NOMO-1 treated with DMSO at 0.1 percent for 48 hours (cell line): ENCODE results near the gene FMNL3.
A peak's percentile ranks its signal among the peaks of the same experiment; 100 is the strongest.

ENCODE experiments used
- DNase-seq: peaks from one replicate; lab custom pipeline; 2025; ENCODE audit not compliant: unreplicated experiment; lab: John Stamatoyannopoulos, UW

The FMNL3 gene

DNA sequence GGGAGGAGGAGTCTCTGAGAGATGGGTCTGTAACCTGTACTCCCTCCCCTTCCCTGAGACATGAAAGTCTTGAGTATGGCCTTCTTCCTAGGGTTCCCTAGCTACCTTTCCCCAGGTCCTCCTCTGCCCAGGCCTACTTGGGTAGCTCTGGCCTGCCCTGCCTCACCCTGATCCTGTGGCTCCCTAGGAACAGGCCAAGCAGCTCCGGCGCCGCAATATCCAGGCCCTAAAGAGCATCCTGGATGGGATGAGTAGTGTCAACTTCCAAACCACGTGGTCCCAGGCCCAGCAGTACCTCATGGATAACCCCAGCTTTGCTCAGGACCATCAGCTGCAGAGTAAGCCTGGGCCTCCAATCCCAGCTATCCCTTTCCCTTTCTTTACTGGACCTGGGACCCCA is 71.5 kb downstream of the FMNL3 start:
- DNase-seq: no peak

DNA sequence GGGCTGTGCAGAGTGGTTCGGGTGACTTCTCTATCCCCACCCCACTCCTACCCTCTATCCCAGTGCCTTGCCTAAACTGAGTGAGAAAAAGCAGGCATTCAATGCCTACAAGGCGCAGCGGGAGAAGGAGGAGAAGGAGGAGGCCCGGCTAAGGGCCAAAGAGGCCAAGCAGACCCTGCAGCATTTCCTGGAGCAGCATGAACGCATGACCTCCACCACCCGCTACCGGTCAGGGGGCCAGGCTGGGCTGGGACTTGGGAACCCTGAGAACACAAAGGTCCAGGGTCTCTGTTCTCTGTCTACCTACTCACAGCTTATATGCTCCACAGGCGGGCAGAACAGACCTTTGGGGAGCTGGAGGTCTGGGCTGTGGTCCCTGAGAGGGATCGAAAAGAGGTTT is 72.2 kb downstream of the FMNL3 start:
- no peak for DNase-seq

DNA sequence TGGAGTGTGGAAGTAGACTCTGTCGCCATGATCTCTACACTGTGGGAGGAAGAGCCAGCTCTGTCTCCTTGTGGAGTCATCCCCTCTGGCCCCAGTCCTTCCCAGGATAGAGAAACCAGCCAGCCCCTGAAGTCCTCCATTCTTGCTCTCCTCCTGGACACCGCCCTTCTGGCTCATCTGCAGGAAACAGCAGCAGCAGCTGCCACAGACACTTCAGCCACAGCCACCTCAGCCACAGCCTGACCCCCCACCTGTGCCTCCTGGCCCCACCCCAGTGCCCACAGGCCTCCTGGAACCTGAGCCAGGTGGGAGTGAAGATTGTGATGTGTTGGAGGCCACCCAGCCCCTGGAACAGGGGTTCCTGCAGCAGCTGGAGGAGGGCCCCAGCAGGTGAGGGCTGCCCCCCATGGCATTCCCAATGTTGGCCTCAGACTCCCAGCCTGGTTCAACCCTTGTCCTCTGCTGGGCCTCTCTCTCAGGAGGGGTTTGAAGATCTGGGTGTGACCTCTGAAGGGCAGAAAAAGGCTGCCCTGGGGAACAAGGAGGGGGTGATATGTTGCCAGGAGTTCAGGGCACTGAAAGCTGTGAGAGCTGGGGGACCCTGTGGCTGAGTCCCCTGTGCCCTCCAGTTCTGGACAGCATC is 73.4 kb downstream of the FMNL3 start:
- no peak for DNase-seq

DNA sequence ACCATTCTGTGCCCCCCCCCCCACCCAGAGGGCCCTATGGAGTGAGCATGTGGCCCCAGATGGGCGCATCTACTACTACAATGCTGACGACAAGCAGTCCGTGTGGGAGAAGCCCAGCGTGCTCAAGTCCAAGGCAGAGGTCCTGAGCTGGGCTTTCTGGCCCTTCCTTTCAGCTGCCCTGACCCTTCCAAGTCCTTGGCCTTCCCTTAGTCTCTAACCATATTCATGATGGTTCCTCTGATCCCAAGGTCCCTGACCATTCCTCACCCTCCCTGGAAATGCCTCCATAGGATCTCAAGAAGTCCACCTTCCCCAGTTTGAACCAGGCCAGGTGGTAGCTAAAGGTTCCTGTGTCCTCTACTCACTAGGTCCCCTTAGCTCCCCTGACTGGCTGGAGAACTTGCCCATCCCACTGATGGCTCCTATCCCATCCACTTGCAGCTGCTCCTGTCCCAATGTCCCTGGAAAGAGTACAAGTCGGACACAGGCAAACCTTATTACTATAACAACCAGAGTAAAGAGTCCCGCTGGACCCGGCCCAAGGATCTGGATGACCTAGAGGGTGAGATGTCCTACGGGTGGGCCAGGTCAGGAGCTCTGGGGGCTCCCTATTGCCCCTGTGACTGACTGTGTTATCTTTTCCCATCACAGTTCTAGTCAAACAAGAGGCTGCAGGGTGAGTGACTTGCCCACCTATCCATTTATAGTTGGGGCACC is 74.1 kb downstream of the FMNL3 start:
- no peak for DNase-seq

DNA sequence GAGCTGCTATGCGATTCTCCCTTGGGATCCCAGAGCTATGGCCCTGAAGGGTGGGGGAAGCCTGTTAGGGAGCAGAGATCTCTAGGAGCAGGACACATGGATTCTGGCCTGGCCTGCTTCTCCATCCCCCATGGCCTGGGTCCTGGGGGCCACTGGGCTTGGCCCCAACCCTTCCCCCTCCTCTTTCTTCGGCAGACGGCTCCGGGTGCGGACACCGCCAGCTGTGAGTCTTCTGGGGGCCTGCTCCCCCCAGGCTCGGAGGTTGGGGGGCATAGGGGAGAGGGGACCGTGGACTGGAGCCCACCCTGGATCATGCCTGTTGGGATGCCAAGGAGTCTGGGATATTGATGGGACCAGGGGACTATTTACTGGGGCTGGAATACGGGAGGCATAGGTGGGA is 74.8 kb downstream of the FMNL3 start:
- no peak for DNase-seq

DNA sequence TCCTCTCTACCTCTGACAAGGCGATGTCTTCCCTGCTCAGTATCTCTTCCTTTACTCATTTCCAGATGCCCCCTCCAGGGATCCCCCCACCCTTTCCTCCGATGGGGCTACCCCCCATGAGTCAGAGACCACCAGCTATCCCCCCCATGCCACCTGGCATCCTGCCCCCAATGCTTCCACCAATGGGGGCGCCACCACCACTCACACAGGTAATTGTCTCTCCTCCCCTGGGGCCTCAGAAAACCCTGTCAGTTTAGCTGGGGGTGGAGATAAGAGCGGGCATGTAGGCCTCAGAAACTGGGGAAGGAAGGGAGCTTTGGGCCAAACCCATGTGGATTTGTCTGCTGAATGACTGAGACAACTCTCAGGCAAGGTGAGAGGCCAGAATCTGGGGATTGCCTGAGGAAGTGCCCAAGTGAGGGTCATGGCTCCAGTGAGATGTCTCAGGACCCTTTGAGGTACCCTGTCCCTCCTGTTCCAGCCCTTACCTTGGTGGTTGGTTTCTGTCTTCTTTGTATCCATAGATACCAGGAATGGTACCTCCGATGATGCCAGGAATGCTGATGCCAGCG is 75.8 kb downstream of the FMNL3 start:
- DNase-seq: no peak

DNA sequence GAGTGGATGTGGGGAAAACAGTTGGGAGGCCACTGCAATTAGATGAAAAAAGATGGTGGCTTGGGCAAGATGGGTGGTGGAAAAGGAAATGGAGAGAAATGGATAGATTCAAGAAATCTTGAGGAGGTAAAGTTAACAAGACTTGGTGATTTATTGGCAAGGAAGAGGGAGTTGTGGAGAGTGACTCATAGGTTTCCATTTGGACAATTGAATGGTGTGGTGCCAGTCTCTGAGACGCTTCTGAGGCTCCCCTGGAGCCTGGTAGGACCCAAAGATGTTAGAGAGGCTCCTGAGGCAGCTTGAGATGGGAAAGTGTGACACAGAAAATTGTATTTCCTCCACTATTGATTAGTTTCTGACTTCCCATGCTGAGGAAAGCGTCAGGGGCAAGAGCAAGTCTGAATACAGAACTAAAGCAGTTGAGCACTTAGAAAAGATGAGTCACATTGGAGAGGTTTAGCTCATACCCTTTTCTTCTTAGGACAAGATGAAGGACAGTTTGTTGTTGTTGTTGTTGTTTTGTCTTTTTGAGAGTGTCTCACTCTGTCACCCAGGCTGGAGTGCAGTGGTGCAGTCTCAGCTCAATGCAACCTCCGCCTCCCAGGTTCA is 79.3 kb downstream of the FMNL3 start:
- DNase-seq: no peak

DNA sequence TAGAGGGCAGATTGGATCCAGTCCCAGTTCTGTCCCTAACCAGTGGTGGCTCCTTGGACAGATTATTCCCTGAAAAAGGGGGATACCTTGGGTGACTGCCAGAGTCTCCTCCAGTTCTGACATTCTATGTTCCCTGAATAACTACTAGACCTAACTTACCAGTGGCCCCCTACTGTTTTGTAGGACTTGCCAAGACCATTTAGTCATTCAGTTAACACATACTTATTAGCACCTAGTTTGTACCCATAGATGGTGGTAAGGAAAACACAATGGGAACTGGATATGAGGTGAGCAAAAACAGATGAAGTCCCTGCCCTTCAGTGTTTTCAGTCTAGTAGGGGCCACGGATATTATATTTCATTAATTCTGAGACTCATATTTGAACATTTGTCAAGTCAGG is 80.4 kb downstream of the FMNL3 start:
- no peak for DNase-seq

DNA sequence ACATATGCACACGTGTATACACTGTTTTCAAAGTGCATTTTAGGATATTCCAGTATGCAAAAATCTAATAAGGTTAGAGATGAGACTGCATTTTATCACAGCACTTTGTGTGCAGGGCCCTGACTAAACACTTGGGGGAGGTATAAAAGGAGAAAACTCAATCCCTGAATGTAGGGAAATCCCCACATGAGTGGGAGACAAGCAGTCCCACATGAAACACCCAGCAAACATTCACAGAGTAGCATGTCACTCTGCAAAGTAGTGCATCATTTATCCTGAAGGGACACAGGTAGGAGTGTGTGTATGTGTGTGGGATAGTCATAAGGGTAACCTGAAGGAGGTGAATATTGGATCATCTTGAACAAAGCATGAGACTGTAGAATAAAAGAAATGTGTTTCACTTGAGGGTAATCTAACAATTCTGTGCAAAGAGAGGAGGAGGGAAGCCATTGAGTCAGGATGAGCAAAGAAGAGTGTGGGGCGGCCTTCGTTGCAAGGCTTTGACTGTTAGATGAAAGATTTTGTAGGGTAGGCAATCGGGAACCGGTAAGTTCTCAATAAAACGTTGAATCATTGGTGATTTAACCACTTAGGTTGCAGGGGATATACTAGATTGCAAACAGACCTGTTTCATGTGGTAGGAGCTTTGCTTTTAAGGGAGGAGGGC is 80.9 kb downstream of the FMNL3 start:
- no peak for DNase-seq

DNA sequence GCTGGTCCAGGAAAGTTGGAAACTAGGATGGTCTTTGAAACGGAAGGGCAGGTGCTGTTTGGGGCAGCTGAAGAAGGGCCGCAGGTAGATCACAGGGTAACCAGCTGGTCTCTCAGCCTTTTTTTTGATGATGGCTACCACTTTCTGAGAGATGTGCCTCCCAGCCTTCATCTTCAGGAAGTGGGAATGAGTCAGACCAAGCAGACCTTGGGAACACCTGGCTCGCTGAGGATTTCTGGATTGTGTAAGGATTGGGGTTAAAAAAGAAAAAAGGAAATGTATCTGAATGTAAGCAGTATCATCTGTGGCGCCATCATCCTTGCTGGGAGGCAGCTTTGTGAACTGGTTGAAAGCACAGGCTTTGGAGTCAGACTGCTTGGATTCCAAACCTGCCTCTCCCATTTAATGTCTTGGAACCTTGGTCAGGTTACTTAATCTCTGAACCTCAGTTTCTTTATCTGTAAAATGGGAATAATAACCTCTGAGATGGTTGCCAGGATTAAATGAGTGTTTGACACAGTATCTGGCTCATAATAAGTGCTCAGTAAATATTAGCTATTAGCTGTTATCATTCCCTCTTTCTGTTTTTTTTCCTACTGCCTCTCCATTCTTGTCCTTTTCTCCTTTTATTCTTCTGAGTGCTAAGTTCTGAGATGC is 82.2 kb downstream of the FMNL3 start:
- DNase-seq: no peak

DNA sequence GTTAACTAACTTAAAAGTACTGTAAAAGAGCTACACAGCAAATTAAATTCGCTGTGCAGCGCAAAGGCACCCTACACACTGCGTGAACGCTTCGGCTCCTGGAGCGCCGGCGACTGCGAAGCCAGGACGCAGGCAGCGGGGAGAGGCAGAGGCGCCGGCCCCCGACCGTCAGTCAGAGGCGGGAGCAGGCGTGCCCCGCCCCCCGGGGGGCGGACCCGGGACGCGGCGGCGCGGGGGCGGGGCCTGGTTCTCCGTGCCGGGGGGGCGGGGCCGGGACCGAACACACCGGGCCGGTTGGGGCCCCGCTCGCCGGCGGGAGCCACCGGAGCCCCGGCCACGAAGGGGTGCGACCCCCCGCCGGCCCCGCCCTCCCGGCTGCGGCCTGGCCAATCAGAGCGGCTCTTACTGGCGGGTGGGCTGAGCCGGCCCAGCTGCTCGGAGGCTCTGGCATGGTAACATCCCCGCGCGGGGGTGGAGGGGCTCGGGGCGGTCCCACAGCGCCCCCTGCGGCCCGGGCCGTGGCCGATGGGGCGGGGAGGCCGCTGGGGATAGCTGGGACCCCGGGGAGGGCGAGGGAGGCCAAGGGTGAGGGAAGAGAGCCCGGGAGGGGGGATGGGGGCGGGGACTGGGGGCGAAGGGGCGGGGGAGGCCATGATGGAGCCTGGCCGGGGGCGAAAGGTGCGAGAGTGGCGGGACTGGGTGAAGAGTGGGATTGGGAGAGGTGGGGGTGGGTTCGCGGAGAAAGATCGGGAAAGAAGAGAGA is 83.9 kb downstream of the FMNL3 start, which contains the start of gene PRPF40B:
PRPF40B (plus strand) TSS at position 420 of the 763 bp plus-strand sequence; CDS start at position 450, 30 bp downstream.
- DNase-seq: peak; percentile 75

DNA sequence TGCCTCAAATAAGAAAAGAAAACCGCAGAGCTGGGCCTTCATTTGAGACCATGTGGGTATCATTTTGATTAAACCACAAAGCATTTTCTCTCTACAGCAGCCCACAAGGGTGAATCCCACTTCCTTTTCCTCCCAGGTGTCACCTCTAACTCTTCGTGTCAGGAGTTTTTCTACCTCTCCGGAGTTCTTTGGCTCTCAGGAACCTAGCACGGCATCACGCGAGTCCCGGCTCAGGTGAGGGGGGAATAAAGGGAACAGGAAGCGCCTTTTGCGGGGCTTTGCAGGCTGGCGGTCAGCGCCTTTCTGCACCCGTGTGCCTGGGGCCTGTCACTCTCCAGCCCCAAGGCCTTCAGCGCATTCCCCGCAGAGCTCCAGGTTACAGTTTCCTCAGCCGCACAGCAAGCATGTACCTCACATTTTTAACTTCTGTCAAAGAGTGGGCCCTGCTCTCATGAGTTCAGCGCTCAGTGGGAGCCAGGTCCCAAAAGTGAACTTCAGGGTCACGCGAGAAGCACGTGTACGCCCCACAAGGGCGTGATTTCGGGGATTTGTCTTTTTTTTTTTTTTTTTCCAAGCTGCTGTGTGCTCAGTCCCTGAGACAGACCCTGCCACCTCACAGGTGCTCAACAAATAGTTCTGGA is 84.6 kb downstream of the FMNL3 start:
- DNase-seq: peak; percentile 34

DNA sequence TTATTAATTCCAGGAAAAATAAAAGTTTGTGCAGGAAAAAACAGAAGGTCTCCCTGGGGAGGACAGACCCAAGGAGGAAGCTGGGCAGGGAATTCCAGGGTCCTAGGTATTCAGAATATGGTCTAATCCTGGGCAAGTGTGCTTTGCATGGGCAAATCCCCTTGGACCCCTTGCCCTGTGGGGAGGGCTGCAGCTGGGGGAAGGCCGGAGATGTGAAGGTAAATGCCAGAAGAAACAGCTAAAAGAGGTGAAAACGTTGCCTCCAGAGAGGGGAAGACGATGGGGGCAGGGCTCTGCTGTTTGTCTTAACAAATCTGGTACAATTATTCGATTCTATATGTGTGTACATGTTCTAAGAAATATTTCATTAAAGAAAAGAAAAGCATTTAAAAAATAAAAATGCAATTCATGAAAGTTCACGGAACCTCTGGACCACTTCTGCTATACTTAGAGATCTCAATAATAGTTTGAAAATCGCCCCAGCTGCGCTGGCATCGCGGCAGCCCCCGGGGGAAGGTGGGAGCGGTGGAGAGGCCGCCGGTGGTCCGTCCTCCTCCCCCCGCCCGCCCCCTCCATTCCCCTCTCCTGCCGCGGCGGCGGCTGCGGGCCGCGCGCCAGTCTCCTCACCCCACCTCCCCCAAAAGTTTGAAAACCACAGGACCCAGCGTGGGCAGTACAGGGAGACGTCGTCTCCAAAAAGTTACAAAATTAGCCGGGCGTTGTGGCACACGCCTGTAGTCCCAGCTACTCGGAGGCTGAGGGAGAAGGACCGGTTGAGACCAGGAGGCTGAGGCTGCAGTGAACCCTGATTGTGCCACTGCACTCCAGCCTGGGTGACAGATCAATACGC is 85.3 kb downstream of the FMNL3 start:
- DNase-seq: no peak

DNA sequence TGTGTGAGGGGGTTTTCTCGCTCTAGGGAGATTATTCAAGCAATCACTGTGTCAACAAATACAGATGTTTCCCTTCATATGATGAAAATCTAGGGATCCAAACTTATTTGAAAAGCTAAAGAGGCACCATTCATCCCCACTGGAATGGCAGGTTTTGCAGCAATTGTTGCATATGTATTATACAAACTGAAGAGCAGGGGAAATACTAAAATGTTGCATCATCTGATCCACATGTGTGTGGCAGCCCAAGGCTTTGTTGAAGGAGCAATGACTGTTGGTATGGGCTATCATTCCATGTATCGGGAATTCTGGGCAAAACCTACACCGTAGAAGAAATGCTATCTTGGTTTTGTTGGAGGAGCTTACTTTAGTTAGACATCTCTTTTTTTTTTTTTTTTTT is 87.9 kb downstream of the FMNL3 start:
- DNase-seq: no peak

DNA sequence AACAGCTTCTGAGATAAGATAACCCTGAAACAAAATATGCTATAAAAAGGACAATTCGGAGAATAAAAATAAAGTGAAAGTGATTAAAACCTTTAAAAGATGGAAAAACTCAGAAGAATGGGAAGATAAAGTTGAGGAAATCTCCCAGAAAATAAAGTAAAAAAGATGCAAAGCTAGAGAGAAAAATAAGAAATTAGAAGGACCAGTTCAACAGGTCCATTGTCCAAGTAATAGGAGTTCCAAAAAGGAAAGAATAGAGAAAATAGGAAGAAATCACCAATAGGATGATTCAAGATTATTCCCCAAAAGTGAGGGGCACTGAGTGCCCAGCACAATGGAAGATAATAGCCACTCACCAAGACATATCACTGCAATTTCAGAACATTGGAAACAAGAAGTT is 88.6 kb downstream of the FMNL3 start:
- DNase-seq: no peak

DNA sequence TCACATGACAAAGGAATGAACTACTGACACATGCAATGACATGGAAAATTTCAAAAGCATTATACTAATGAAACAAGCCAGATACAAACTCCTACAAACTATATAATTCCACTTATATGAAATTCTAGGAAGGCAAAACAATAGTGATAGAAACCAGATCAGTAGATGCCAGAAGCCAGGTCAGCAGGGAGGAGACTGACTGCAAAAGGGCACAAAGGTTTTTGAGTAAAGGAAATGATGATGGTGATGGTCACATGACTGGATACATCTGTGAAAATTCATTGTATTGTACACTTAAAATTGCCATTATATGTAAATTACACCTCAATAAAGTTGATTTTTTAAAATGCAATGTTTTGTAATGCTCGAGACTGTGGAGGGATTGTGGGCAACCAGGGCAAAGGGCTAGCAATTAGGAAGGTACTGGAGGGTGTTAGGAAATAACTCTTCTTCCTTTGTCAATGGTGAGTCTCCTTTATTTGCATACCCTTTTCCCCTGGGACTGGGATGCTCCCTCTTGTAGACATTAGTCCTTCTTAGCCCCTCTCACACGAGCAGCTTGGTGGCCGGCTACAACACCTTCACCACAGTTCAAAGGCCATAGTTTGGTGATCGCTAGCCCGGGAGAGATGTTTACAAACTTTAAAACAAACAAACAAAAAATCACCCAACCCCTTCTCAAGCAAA is 90.5 kb downstream of the FMNL3 start:
- no peak for DNase-seq

DNA sequence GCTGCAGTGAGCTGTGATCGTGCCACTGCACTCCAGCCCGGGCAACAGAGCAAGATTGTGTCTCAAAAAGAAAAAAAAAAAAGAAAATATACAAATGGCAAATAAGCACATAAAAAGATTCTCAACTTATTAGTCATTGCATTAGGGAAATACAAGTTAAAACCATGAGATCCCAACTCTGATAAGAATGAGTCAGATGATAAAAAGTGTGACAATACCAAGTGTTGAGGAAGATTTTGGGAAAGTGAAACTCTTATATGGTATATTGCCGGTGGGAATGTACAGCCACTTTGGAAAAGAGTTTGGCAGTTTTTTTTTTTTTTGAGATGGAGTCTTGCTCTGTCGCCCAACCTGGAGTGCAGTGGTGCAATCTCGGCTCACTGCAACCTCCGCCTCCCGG is 91.5 kb downstream of the FMNL3 start:
- no peak for DNase-seq

DNA sequence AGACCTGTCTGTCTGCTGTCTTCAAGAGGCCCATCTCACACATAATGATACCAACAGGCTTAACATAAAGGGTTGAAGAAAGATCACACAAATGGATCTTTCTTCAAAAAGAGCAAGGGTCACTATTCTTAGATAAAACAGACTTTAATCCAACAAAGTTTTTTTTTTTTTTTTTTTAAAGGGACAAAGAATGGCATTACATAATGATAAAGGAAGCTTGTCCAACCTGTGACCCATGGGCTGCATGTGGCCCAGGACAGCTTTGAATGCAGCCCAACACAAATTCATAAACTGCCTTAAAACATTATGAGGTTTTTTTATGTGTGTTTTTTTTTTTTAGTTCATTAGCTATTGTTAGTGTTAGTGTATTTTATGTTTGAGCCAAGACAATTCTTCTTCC is 95.0 kb downstream of the FMNL3 start:
- no peak for DNase-seq
